ENCODE results near the gene UGT1A3.

UGT1A3 gene

GRCh38 chr2:233754872-233755611 lies 26.2 kb downstream of the UGT1A3 start:
- Histone ChIP-seq H3K9me3 (ENCODE audit: insufficient read depth, low read depth, low read length) (no peaks in the 10 kb centered on the region), H3F3A (ENCODE audit: low read depth) (no peaks in the 10 kb centered on the region), H3K36me3 (ENCODE audit: insufficient read depth, low read length) (no peaks in the 10 kb centered on the region), H3K9ac (ENCODE audit: low read depth, low read length, poor library complexity, severe bottlenecking) (no peak overlapping the region), H3K79me2 (ENCODE audit: insufficient read depth, low read length) (no peaks in the 10 kb centered on the region), H3K4me1 (ENCODE audit: insufficient read depth, low read length, poor library complexity, severe bottlenecking) (no peaks in the 10 kb centered on the region), H3K4me3 (ENCODE audit: low read length, poor library complexity, severe bottlenecking) (no peak overlapping the region), H3K4me2 (ENCODE audit: low read depth, low read length, poor library complexity, severe bottlenecking) (no peak overlapping the region), H3K9me2 (replicated peaks; ENCODE audit: low read depth, low read length) (no peaks in the 10 kb centered on the region), H4K20me1 (ENCODE audit: insufficient read depth, low read length, poor library complexity, severe bottlenecking) (no peaks in the 10 kb centered on the region), H3K27me3 (ENCODE audit: insufficient read depth, low read length, poor library complexity, severe bottlenecking) (no peaks in the 10 kb centered on the region), H2AFZ (ENCODE audit: low read length) (no peak overlapping the region)
- no peak for TF ChIP-seq EZH2phosphoT487 (IDR thresholded peaks at IDR 0.05; ENCODE audit: borderline replicate concordance)

GRCh38 chr2:233756429-233757081 lies 27.7 kb downstream of the UGT1A3 start:
- Histone ChIP-seq H3K79me2 (ENCODE audit: insufficient read depth, low read length) (no peaks in the 10 kb centered on the region), H3K27me3 (ENCODE audit: insufficient read depth, low read length, poor library complexity, severe bottlenecking) (no peaks in the 10 kb centered on the region), H3K9ac (ENCODE audit: low read depth, low read length, poor library complexity, severe bottlenecking) (no peak overlapping the region), H3K36me3 (ENCODE audit: insufficient read depth, low read length) (no peaks in the 10 kb centered on the region), H3K4me1 (ENCODE audit: insufficient read depth, low read length, poor library complexity, severe bottlenecking) (no peaks in the 10 kb centered on the region), H2AFZ (ENCODE audit: low read length) (no peak overlapping the region), H3K4me3 (ENCODE audit: low read length, poor library complexity, severe bottlenecking) (no peak overlapping the region), H3K4me2 (ENCODE audit: low read depth, low read length, poor library complexity, severe bottlenecking) (no peak overlapping the region), H3K9me2 (replicated peaks; ENCODE audit: low read depth, low read length) (no peaks in the 10 kb centered on the region), H3F3A (ENCODE audit: low read depth) (no peaks in the 10 kb centered on the region), H4K20me1 (ENCODE audit: insufficient read depth, low read length, poor library complexity, severe bottlenecking) (no peaks in the 10 kb centered on the region), H3K9me3 (ENCODE audit: insufficient read depth, low read depth, low read length) (no peaks in the 10 kb centered on the region)
- no peak for TF ChIP-seq CTCF (conservative IDR thresholded peaks at IDR 0.05; ENCODE audit: low read length)
- TF ChIP-seq EZH2phosphoT487 (IDR thresholded peaks at IDR 0.05; ENCODE audit: borderline replicate concordance), result no peak

GRCh38 chr2:233758141-233758540 lies 29.3 kb downstream of the UGT1A3 start:
- no peak overlapping the region for H3K4me2 ChIP-seq (ENCODE audit: low read depth, low read length, poor library complexity, severe bottlenecking)
- no peaks in the 10 kb centered on the region for H3K9me3 ChIP-seq (ENCODE audit: insufficient read depth, low read depth, low read length)
- no peaks in the 10 kb centered on the region for H3F3A ChIP-seq (ENCODE audit: low read depth)
- H4K20me1 ChIP-seq (ENCODE audit: insufficient read depth, low read length, poor library complexity, severe bottlenecking), result no peaks in the 10 kb centered on the region
- H3K9me2 ChIP-seq (replicated peaks; ENCODE audit: low read depth, low read length), result no peaks in the 10 kb centered on the region
- H3K9ac ChIP-seq (ENCODE audit: low read depth, low read length, poor library complexity, severe bottlenecking), result no peak overlapping the region
- H3K4me1 ChIP-seq (ENCODE audit: insufficient read depth, low read length, poor library complexity, severe bottlenecking), result no peaks in the 10 kb centered on the region
- H3K27me3 ChIP-seq (ENCODE audit: insufficient read depth, low read length, poor library complexity, severe bottlenecking), result no peaks in the 10 kb centered on the region
- H2AFZ ChIP-seq (ENCODE audit: low read length), result no peak overlapping the region
- H3K36me3 ChIP-seq (ENCODE audit: insufficient read depth, low read length), result no peaks in the 10 kb centered on the region
- no peak for TF ChIP-seq CTCF (conservative IDR thresholded peaks at IDR 0.05; ENCODE audit: low read length)
- no peak for TF ChIP-seq EZH2phosphoT487 (IDR thresholded peaks at IDR 0.05; ENCODE audit: borderline replicate concordance)
- no peaks in the 10 kb centered on the region for H3K79me2 ChIP-seq (ENCODE audit: insufficient read depth, low read length)
- H3K4me3 ChIP-seq (ENCODE audit: low read length, poor library complexity, severe bottlenecking), result no peak overlapping the region
